ENCODE measurements around the gene CAMK1G. TPM values are rescaled to one million over a fixed set of nuclear protein-coding genes. Genes with fewer than 3 reads are reported as not detected.

Gene CAMK1G
- under 1 TPM in 1 of 4 donors, not detected in 3; 0.51 TPM for total RNA-seq

DNA sequence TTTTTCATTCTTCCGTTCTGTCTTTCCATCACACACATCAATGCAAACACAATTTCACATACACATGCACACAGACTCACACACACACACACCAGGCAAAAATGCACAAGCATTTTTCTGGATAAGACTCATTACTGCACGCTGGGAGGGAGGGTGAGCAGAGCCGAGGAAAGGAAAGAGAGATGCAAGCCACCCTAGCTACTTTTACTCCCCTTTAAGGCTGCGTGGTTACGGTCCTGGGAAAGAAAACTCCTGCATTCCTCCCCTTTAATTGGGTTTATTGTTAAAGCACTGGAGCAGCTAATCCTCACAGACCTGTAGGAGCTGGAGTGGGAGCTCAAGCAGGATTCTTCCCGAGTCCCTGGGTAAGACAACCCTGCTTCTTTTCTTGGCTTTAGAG, at the start of gene CAMK1G:
Gene CAMK1G, plus strand, starts transcription at position 307 of the 400 bp plus-strand sequence. CDS start 11,270 bp downstream, outside the sequence.
- TF ChIP-seq, protein P1, sequence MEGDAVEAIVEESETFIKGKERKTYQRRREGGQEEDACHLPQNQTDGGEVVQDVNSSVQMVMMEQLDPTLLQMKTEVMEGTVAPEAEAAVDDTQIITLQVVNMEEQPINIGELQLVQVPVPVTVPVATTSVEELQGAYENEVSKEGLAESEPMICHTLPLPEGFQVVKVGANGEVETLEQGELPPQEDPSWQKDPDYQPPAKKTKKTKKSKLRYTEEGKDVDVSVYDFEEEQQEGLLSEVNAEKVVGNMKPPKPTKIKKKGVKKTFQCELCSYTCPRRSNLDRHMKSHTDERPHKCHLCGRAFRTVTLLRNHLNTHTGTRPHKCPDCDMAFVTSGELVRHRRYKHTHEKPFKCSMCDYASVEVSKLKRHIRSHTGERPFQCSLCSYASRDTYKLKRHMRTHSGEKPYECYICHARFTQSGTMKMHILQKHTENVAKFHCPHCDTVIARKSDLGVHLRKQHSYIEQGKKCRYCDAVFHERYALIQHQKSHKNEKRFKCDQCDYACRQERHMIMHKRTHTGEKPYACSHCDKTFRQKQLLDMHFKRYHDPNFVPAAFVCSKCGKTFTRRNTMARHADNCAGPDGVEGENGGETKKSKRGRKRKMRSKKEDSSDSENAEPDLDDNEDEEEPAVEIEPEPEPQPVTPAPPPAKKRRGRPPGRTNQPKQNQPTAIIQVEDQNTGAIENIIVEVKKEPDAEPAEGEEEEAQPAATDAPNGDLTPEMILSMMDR (IDR thresholded peaks at IDR 0.05; ENCODE audit: low read depth): no peak

DNA sequence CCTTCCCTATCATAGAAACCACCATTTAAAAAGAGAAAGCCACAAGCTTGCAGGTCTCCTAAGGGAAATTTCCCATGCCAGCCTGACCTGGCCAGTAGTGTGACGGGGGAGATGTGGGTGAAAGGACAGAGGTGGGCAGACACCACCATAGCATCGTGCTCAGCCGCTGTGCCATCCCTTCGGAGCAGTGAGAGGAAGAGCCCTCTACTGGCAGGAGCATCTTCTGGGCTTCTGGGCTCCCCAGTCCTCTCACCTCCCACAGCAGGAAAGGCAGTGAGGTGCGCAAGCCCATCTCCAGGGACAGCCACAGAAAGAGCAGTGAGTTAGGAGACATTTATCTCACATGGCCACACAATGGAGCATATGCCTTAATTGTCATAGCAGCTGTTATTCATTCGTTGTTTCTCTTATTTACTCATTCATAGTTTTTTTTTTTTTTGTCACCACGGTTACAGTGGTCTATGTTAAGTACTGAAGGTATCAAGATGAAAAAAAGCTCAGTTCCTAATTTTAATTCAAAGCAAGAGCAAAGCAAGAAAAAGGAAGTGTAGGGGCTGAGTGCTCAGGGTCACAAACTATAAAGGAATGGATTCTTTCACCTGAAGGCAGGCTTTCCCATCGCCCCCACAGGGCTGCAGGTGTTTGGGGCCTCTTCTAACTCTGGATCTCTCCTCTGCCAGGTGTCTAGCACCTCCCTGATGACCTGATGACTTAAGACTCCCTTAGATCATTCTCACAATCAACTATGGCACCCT, 48.8 kb upstream of the CAMK1G start:
- TF ChIP-seq, protein P1 (IDR thresholded peaks at IDR 0.05; ENCODE audit: low read depth): no peak

DNA sequence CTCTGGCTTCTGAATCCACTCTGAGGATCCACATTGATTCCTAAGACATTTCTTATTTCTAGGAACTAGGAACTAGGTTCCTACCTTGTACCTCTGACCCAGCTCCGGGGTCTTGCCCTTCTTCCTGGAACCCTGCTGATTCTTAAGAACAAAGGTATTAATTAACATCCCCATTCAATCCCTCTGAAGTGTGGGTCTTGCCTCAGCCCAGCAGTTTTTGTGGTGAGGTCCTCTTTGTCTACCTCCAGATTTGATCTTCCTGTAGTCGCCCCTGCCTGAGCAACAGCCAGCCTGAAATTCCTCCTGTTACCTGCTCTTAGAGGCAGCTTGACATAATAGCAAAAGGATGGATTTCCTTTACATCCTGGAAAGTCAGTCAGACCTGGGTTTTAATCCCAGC, 46.7 kb upstream of the CAMK1G start:
- TF ChIP-seq, protein P1 (IDR thresholded peaks at IDR 0.05; ENCODE audit: low read depth): no peak

DNA sequence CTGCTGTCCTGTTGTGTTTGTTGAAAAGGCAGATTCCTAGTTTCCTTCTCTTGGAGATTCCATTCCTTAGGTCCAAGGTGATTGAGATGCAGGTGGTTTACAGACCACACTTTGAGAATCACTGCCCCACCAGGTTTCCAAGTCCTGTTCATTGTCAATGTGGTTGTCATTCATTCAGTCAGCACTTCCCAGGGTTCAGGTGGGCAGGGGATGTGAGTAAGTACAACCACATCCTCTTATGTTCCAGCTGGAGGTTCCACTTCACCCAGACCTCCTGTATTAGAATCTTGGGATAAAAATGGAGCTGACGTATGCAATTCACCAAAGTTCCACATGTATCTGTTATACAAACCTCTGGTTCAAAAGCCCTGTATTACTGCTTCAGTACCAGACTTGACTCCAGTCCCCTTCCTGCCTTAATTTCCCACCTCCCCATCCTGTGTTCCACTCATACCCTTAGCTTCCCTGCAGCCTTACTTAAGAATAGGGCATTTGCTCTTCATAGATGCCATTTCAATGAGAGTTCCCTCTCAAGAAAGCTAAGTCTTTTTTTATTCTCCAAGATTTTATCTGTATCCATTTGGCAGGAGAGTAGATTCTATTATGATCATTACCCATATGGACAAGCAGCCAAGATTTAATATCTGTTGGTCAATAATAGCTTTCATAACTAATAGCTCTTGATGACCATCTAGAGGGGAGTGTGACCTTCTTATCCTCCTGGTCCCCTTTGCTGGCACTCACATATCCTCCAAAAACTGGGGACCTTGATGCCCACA, 46.0 kb upstream of the CAMK1G start:
- TF ChIP-seq, protein P1 (IDR thresholded peaks at IDR 0.05; ENCODE audit: low read depth): no peak

GRCh38 chr1:209539576-209539975, 43.9 kb upstream of the CAMK1G start:
- TF ChIP-seq, protein P1 (IDR thresholded peaks at IDR 0.05; ENCODE audit: low read depth): no peak

DNA sequence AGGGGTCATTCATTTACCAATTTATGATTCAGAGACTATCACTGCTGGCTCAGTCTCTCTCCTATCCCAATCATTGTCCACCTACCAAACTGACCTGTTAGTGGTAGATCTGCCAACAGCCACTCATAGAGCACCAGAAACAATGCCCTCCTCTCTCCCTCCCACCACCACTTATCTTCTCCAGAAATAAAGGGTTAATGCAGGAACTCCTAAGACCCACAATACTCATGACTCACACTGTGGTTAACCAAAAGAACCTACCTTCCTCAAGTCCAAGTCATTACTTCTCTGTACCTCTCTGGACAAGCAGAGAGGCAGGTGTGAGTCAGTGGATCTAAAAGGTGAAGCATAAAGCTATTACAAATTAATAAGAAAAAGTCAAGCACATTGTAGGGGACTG, 40.9 kb upstream of the CAMK1G start:
- TF ChIP-seq, protein P1 (IDR thresholded peaks at IDR 0.05; ENCODE audit: low read depth): no peak

DNA sequence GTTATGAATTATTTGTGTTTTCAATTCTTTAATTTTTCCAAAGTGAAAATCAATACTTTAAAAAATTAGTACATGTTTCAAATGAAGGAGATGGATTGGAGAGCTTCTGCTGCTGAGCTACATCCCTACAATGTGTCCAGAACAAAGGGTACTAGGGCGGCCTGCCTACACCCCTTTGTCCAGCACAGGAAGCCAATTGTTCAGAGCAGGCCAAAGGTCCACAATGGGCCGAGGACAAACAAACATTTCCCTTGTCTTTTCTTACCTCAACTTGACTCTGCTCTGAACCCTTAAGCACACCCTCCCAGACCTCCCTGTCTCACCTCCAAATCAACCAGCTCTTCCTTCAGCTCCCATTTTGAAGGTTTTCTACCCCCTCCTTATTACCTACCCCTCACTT, 39.4 kb upstream of the CAMK1G start:
- TF ChIP-seq, protein P1 (IDR thresholded peaks at IDR 0.05; ENCODE audit: low read depth): no peak
